NOMO-1 treated with DMSO at 0.1 percent for 48 hours (cell line): ENCODE measurements around the gene SEC16B.

Experiments used
- DNase-seq: peaks from one replicate; lab custom pipeline; 2025; ENCODE audit not compliant: unreplicated experiment; lab: John Stamatoyannopoulos, UW

The SEC16B gene

DNA sequence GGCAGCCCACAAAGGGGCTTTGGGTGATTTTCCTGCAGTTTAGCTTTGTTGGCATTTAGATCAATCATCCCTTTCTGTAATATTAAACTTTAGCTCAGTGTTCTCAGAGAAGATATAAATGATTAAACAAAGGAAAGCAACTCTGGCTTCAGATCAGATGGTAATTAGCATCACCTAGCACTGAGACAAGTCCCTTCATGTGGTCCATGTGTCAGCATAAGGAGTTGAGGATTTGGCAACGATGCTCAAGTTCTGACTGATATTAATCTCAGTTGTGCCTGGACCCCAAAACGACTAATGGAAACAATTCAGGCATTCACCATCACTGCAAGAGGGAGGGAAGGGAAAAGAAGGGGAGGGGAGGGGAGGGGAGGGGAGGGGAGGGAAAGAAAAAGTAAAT lies 60.4 kb downstream of the SEC16B start:
- no peak for DNase-seq

DNA sequence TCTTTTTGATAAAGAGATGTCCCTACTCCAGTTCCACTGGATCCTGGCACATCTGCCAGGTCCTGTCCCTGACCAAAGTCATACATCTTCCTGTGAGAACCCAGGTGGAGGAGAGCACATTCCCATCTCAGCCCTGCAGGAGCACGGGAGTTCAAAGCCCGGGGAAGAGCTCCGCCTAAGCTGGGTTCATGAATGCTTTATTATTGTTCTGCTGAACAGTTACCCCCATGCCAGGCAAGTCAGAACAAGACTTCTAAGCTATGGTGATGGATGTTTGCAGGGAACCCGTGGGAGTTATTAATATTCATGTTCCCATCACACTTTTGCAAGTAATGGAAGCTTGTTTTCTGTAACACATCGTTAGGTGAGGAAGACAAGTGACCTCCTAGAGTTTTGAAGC lies 62.9 kb downstream of the SEC16B start:
- DNase-seq = no peak

DNA sequence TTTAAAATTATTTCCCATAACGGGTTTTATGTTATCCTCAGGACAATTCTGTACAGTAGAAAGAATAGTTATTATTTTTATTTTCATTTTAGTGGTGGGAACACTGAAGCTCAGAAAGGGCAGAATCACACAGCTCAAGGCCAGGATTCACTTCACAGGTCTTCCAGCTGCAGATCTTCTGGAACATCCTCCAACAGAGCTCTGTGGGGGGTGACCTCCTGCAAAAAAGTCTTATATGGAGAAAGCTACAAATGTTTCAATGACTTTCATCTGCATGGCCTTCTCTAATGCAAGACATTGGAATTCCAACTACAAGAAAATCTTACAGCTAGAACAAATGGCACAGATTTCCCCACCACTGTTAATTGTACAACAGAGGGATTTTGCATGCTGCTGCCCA lies 64.2 kb downstream of the SEC16B start:
- no peak for DNase-seq

GRCh38 chr1:177902266-177902665 lies 67.6 kb downstream of the SEC16B start:
- no peak for DNase-seq

DNA sequence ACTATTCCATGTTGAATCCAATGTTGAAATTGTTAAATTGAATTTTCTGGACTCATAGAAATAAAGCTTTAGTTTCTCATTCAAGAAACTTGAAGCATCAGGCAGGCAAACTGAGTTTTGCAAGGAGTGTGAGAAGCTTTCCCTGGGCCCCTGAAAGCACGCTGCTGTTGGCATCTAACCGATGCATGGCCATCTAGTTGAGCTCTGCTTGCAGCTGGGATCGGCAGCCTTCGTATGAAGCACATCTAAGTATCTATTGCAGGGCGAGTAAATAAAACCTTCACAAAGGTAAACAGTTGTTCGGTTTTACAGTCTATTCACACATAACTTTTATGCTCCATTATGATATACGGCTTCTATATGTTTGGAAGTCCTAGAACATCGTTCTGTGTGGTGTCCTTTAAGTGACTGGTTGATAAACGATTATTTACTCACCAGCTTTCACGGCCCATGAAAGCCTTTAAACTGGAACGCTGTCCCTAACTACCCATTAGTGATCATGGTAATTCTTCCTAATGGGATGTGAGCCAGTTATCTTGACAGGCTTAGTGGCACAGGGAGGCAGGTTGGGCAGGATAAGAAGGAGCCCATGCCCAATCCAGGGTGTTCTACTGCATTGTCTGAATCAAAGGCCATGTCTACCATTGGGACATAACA lies 71.7 kb downstream of the SEC16B start:
- no peak for DNase-seq

- DNase-seq = no peak
These were observed 72.4 kb downstream of the SEC16B start for GRCh38 chr1:177897281-177897997.
